ENCODE measurements around the gene SULT4A1.

SULT4A1 gene

GRCh38 chr22:43851979-43852307, 10.4 kb downstream of the SULT4A1 start:
- DNase-seq (ENCODE audit: low read depth, low spot score) = no peak
- Histone ChIP-seq H3K4me3 (no peak overlapping the region), H3K9ac (ENCODE audit: insufficient read length) (no peak overlapping the region), H3K27ac (no peak overlapping the region), H3K9me3 (ENCODE audit: low read depth, low read length) (no peaks in the 10 kb centered on the region), H3K36me3 (ENCODE audit: insufficient read depth, low read length) (no peaks in the 10 kb centered on the region)
- no peak for TF ChIP-seq POLR2AphosphoS5 (IDR thresholded peaks at IDR 0.05; ENCODE audit: borderline replicate concordance, low read depth, low read length)
- no peak for TF ChIP-seq EZH2 (IDR thresholded peaks at IDR 0.05)
- TF ChIP-seq FOXP2 (optimal IDR thresholded peaks at IDR 0.05; ENCODE audit: control extremely low read depth, extremely low read length, insufficient read depth) = no peak

GRCh38 chr22:43851058-43851978, 11.0 kb downstream of the SULT4A1 start:
- no peak overlapping the region for H3K4me3 ChIP-seq
- H3K9ac ChIP-seq (ENCODE audit: insufficient read length) = no peak overlapping the region
- no peak for DNase-seq (ENCODE audit: low read depth, low spot score)
- H3K9me3 ChIP-seq (ENCODE audit: low read depth, low read length) = no peaks in the 10 kb centered on the region
- H3K36me3 ChIP-seq (ENCODE audit: insufficient read depth, low read length) = no peaks in the 10 kb centered on the region
- TF ChIP-seq POLR2AphosphoS5 (IDR thresholded peaks at IDR 0.05; ENCODE audit: borderline replicate concordance, low read depth, low read length) (no peak), EZH2 (IDR thresholded peaks at IDR 0.05) (no peak)
- no peak overlapping the region for H3K27ac ChIP-seq

- TF ChIP-seq EZH2 (IDR thresholded peaks at IDR 0.05) = no peak
- no peak for TF ChIP-seq POLR2AphosphoS5 (IDR thresholded peaks at IDR 0.05; ENCODE audit: borderline replicate concordance, low read depth, low read length)
- TF ChIP-seq FOXP2 (optimal IDR thresholded peaks at IDR 0.05; ENCODE audit: control extremely low read depth, extremely low read length, insufficient read depth) = no peak
- Histone ChIP-seq H3K36me3 (ENCODE audit: insufficient read depth, low read length) (no peaks in the 10 kb centered on the region), H3K27ac (no peak overlapping the region), H3K9ac (ENCODE audit: insufficient read length) (no peak overlapping the region), H3K9me3 (ENCODE audit: low read depth, low read length) (no peaks in the 10 kb centered on the region), H3K4me3 (no peak overlapping the region)
- no peak for DNase-seq (ENCODE audit: low read depth, low spot score)
Measured at GRCh38 chr22:43850529-43850928, 11.8 kb downstream of the SULT4A1 start.

GRCh38 chr22:43849731-43850130, 12.6 kb downstream of the SULT4A1 start:
- Histone ChIP-seq H3K9me3 (ENCODE audit: low read depth, low read length) (no peaks in the 10 kb centered on the region), H3K9ac (ENCODE audit: insufficient read length) (no peak overlapping the region), H3K27ac (no peak overlapping the region), H3K4me3 (no peak overlapping the region), H3K36me3 (ENCODE audit: insufficient read depth, low read length) (no peaks in the 10 kb centered on the region)
- no peak for TF ChIP-seq EZH2 (IDR thresholded peaks at IDR 0.05)
- TF ChIP-seq POLR2AphosphoS5 (IDR thresholded peaks at IDR 0.05; ENCODE audit: borderline replicate concordance, low read depth, low read length) = no peak
- no peak for TF ChIP-seq FOXP2 (optimal IDR thresholded peaks at IDR 0.05; ENCODE audit: control extremely low read depth, extremely low read length, insufficient read depth)
- no peak for DNase-seq (ENCODE audit: low read depth, low spot score)

GRCh38 chr22:43848366-43849171, 13.7 kb downstream of the SULT4A1 start:
- Histone ChIP-seq H3K27ac (no peak overlapping the region), H3K36me3 (ENCODE audit: insufficient read depth, low read length) (no peaks in the 10 kb centered on the region), H3K9me3 (ENCODE audit: low read depth, low read length) (no peaks in the 10 kb centered on the region), H3K4me3 (no peak overlapping the region), H3K9ac (ENCODE audit: insufficient read length) (no peak overlapping the region)
- no peak for DNase-seq (ENCODE audit: low read depth, low spot score)
- TF ChIP-seq FOXP2 (optimal IDR thresholded peaks at IDR 0.05; ENCODE audit: control extremely low read depth, extremely low read length, insufficient read depth) (no peak), EZH2 (IDR thresholded peaks at IDR 0.05) (no peak), POLR2AphosphoS5 (IDR thresholded peaks at IDR 0.05; ENCODE audit: borderline replicate concordance, low read depth, low read length) (no peak)

- no peak overlapping the region for H3K9ac ChIP-seq (ENCODE audit: insufficient read length)
- DNase-seq (ENCODE audit: low read depth, low spot score) = no peak
- no peak overlapping the region for H3K27ac ChIP-seq
- no peak for TF ChIP-seq EZH2 (IDR thresholded peaks at IDR 0.05)
- no peak for TF ChIP-seq FOXP2 (optimal IDR thresholded peaks at IDR 0.05; ENCODE audit: control extremely low read depth, extremely low read length, insufficient read depth)
- no peak for TF ChIP-seq POLR2AphosphoS5 (IDR thresholded peaks at IDR 0.05; ENCODE audit: borderline replicate concordance, low read depth, low read length)
- no peaks in the 10 kb centered on the region for H3K9me3 ChIP-seq (ENCODE audit: low read depth, low read length)
- no peaks in the 10 kb centered on the region for H3K36me3 ChIP-seq (ENCODE audit: insufficient read depth, low read length)
- H3K4me3 ChIP-seq = no peak overlapping the region
Measured at GRCh38 chr22:43847376-43848289, 14.7 kb downstream of the SULT4A1 start.

- H3K9me3 ChIP-seq (ENCODE audit: low read depth, low read length) = no peaks in the 10 kb centered on the region
- no peak overlapping the region for H3K27ac ChIP-seq
- DNase-seq (ENCODE audit: low read depth, low spot score) = no peak
- no peak overlapping the region for H3K4me3 ChIP-seq
- H3K36me3 ChIP-seq (ENCODE audit: insufficient read depth, low read length) = no peaks in the 10 kb centered on the region
- H3K9ac ChIP-seq (ENCODE audit: insufficient read length) = no peak overlapping the region
- TF ChIP-seq EZH2 (IDR thresholded peaks at IDR 0.05) (no peak), POLR2AphosphoS5 (IDR thresholded peaks at IDR 0.05; ENCODE audit: borderline replicate concordance, low read depth, low read length) (no peak), FOXP2 (optimal IDR thresholded peaks at IDR 0.05; ENCODE audit: control extremely low read depth, extremely low read length, insufficient read depth) (no peak)
Measured at GRCh38 chr22:43846966-43847365, 15.3 kb downstream of the SULT4A1 start.

GRCh38 chr22:43845981-43846380, 16.3 kb downstream of the SULT4A1 start:
- H3K9ac ChIP-seq (ENCODE audit: insufficient read length) = no peak overlapping the region
- no peak for TF ChIP-seq POLR2AphosphoS5 (IDR thresholded peaks at IDR 0.05; ENCODE audit: borderline replicate concordance, low read depth, low read length)
- TF ChIP-seq FOXP2 (optimal IDR thresholded peaks at IDR 0.05; ENCODE audit: control extremely low read depth, extremely low read length, insufficient read depth) = no peak
- TF ChIP-seq EZH2 (IDR thresholded peaks at IDR 0.05) = no peak

More at GRCh38 chr22:43845981-43846380, 16.3 kb downstream of the SULT4A1 start:
- no peak for DNase-seq (ENCODE audit: low read depth, low spot score)
- Histone ChIP-seq H3K4me3 (no peak overlapping the region), H3K27ac (no peak overlapping the region), H3K9me3 (ENCODE audit: low read depth, low read length) (no peaks in the 10 kb centered on the region), H3K36me3 (ENCODE audit: insufficient read depth, low read length) (no peaks in the 10 kb centered on the region)

Measured in SK-N-MC (cell line).